K562 (cell line): ENCODE data around the gene C6orf89. TPM values are rescaled to one million over a fixed set of nuclear protein-coding genes. Genes with fewer than 3 reads are reported as not detected.

ENCODE experiments used
- ATAC-seq: fragments of 200-7000 bp; cut with Tn5 transposase; 3 replicates; pipeline ENCODE4 v1.9.1; 2020; ENCODE audit warnings: moderate library complexity
- BruUV-seq: library from RNA; stranded (reverse); fragments of 400-500 nt; replicated peaks from 2 replicates; lab custom pipeline; 2021; lab: Mats Ljungman, UMichigan
- CTCF ChIA-PET: fragments of 300-600 bp; formaldehyde crosslinking; extraction: SDS; loops from one replicate; lab custom pipeline; 2021; ENCODE audit warnings: low intra/inter-chr PET ratio; lab: Yijun Ruan, JAX
- POLR2A ChIA-PET: fragments of 300-600, 350-650 bp; sonication (Branson Sonifier 250); formaldehyde crosslinking; extraction: SDS; loops from one replicate; lab custom pipeline; 2021; ENCODE audit warnings: antibody characterized with exemption, inconsistent platforms; lab: Yijun Ruan, JAX
- DNase-seq, 4 experiments: peaks; one replicate each; pipeline versions ENCODE4 v3.0.0 to v3.0.0-alpha.2; 2011 to 2018; ENCODE audit warnings: low spot score in 3 of 4, mixed read lengths in 3 of 4; ENCODE audit errors: extremely low read depth in 1 of 4
- FAIRE-seq: peaks from 2 replicates; lab custom pipeline; 2011; peaks lifted over from hg19 to GRCh38; lab: Jason Lieb, UNC
- H2AFZ ChIP-seq: 2 replicates; pipeline ENCODE4 v1.6.0; 2011; ENCODE audit warnings: low read depth, low read length, control low read depth, inconsistent platforms
- H3K27ac ChIP-seq: fragments of 200-600 bp; 3 replicates; pipeline ENCODE4 v1.8.0; 2011; ENCODE audit warnings: low read depth, mild to moderate bottlenecking, control low read depth, inconsistent platforms, low read length, moderate library complexity, mixed read lengths; ENCODE audit errors: extremely low read depth
- H3K27me3 ChIP-seq, 2 experiments: fragments of 300-600 bp in 1 of 2; 2 replicates in 1 of 2; 3 replicates in 1 of 2; pipeline versions ENCODE4 v1.6.0 to v1.8.0; 2011; ENCODE audit warnings: inconsistent platforms in 2 of 2, low read length in 2 of 2, mild to moderate bottlenecking in 1 of 2, mixed read lengths in 1 of 2, moderate library complexity in 1 of 2; ENCODE audit not compliant: control insufficient read depth in 2 of 2, insufficient read depth in 2 of 2
- H3K36me3 ChIP-seq: fragments of 300-600 bp; 3 replicates; pipeline ENCODE4 v1.8.0; 2011; ENCODE audit warnings: mild to moderate bottlenecking, low read length, inconsistent platforms; ENCODE audit not compliant: control insufficient read depth, insufficient read depth
- H3K4me1 ChIP-seq, 2 experiments: fragments of 200-600 bp in 1 of 2; replicated peaks in 1 of 2; 2 replicates in 1 of 2; 3 replicates in 1 of 2; pipeline versions ENCODE4 v1.5.1 to v1.8.0; 2011; ENCODE audit warnings: inconsistent platforms in 2 of 2, low read length in 2 of 2, mild to moderate bottlenecking in 1 of 2, mixed read lengths in 1 of 2, moderate library complexity in 1 of 2; ENCODE audit not compliant: control insufficient read depth in 2 of 2, insufficient read depth in 2 of 2
- H3K4me2 ChIP-seq: 2 replicates; pipeline ENCODE4 v1.6.1; 2011; ENCODE audit warnings: low read length, control low read depth, inconsistent platforms, mixed read lengths; ENCODE audit not compliant: insufficient read depth
- H3K4me3 ChIP-seq: fragments of 200-600 bp; sonication (generic), shearing (Covaris generic); 2 replicates; pipeline ENCODE4 v1.5.1; 2016; ENCODE audit warnings: control low read depth, inconsistent platforms
- H3K79me2 ChIP-seq: fragments of 200-600 bp; 3 replicates; pipeline ENCODE4 v1.8.0; 2011; ENCODE audit warnings: low read length, inconsistent platforms; ENCODE audit not compliant: control insufficient read depth, insufficient read depth
- H3K9ac ChIP-seq, 2 experiments: 2 replicates each; pipeline versions ENCODE4 v1.6.0 to v1.6.1; 2011; ENCODE audit warnings: low read depth in 2 of 2, low read length in 2 of 2, control low read depth in 1 of 2, inconsistent platforms in 1 of 2, mild to moderate bottlenecking in 1 of 2, mixed read lengths in 1 of 2; ENCODE audit not compliant: insufficient read depth in 1 of 2
- H3K9me1 ChIP-seq: one replicate; pipeline ENCODE4 v1.6.0; 2011; ENCODE audit warnings: inconsistent platforms, mild to moderate bottlenecking, low read length, moderate library complexity; ENCODE audit not compliant: control insufficient read depth, insufficient read depth
- H3K9me3 ChIP-seq: replicated peaks from 2 replicates; pipeline ENCODE4 v1.5.1; 2011; ENCODE audit warnings: low read depth, low read length, inconsistent platforms; ENCODE audit not compliant: control insufficient read depth, insufficient read depth
- H4K20me1 ChIP-seq: replicated peaks from 2 replicates; pipeline ENCODE4 v1.6.1; 2011; ENCODE audit warnings: low read length, inconsistent platforms, mixed read lengths; ENCODE audit not compliant: control insufficient read depth, insufficient read depth
- CEBPZ ChIP-seq: fragments of 150-350 bp; IDR thresholded peaks from 2 replicates; pipeline ENCODE4 v1.6.1; 2014; ENCODE audit warnings: low read depth, mild to moderate bottlenecking, low read length, borderline replicate concordance
- EZH2 ChIP-seq: IDR thresholded peaks from 2 replicates; pipeline ENCODE4 v1.6.1; 2012; ENCODE audit warnings: low read depth, mild to moderate bottlenecking, inconsistent platforms, low read length, borderline replicate concordance
- KLF6 ChIP-seq: fragments of 250-450 bp; sonication (Bioruptor Pico); IDR thresholded peaks from 2 replicates; pipeline ENCODE4 v1.4.0; 2020; ENCODE audit warnings: mild to moderate bottlenecking, moderate library complexity, borderline replicate concordance
- NRF1 ChIP-seq, 2 experiments: fragments of 450-650 bp; IDR thresholded peaks in 1 of 2; conservative IDR thresholded peaks in 1 of 2; 2 replicates each; pipeline ENCODE4 v1.6.1; 2014; ENCODE audit warnings: mild to moderate bottlenecking in 2 of 2
- U2AF2 ChIP-seq: fragments of 200-400 bp; formaldehyde crosslinking; optimal IDR thresholded peaks from 2 replicates; pipeline ENCODE3; 2017; ENCODE audit warnings: low read depth, mild to moderate bottlenecking, low read length
- USF1 ChIP-seq: sonication (generic); formaldehyde crosslinking; IDR thresholded peaks from 2 replicates; pipeline ENCODE4 v1.9.0; 2022; ENCODE audit warnings: mild to moderate bottlenecking, missing genetic modification reagents
- ZKSCAN3 ChIP-seq: fragments of 250-450 bp; sonication (Bioruptor Pico); IDR thresholded peaks from 2 replicates; pipeline ENCODE4 v1.4.0; 2020
- ZNF449 ChIP-seq: fragments of 250-450 bp; sonication (Bioruptor Pico); IDR thresholded peaks from 2 replicates; pipeline ENCODE4 v1.8.0; 2022; ENCODE audit warnings: moderate library complexity, mild to moderate bottlenecking, inconsistent platforms
- WGBS: fragments of 100-300 bp; shearing (Covaris generic); methylation state at CpG from one replicate; pipeline ENCODE4 v1.1.6; 2016; ENCODE audit warnings: low coverage, mixed read lengths; ENCODE audit not compliant: insufficient coverage; ENCODE audit errors: missing lambda C conversion rate; 5-methylcytosine and 5-hydroxymethylcytosine counted together
- in situ Hi-C: fragments of 300-500 bp; cut with MboI; formaldehyde crosslinking; loops from 4 replicates; pipeline ENCODE4 v1.15.0; 2018; ENCODE audit warnings: inconsistent platforms, mixed read lengths
- intact Hi-C: fragments of 100-400 bp; cut with micrococcal nuclease; formaldehyde crosslinking; loops from 2 replicates; pipeline ENCODE4 v1.14.2; 2022
- polyA plus RNA-seq, 8 experiments: library from polyadenylated mRNA; depleted of rRNA in 4 of 8; stranded (reverse) in 5 of 8; unstranded in 3 of 8; fragments of >200 nt; fragmentation: Nextera tagmentation in 2 of 8; fragmentation: Illumina TruSeq in 1 of 8; extraction: Ambion mirVana in 2 of 8; extraction: Trizol in 1 of 8; gene quantifications; 2 replicates each; pipeline versions ENCODE4 v1.2.1 to v1.2.3, GENCODE V29; 2011 to 2014; ENCODE audit warnings: inconsistent platforms in 1 of 8, missing spikeins in 1 of 8
- total RNA-seq, 7 experiments: library from RNA; depleted of rRNA in 6 of 7; stranded (reverse); fragments of >200 nt in 6 of 7; fragmentation: Illumina TruSeq in 2 of 7; extraction: Trizol in 2 of 7; gene quantifications; 2 replicates each; pipeline versions ENCODE4 v1.2.1 to v1.2.3, GENCODE V29; 2011 to 2021; ENCODE audit warnings: low replicate concordance in 1 of 7
- TF ChIP-seq, protein P1 (sequence below), 2 experiments: fragments of 450-650 bp; IDR thresholded peaks; 2 replicates each; pipeline ENCODE4 v1.6.1; 2016

The C6orf89 gene
- total and polyA plus RNA-seq, 9 of the 15 experiments (the other 6 are each of a cell fraction or from before 2014, with no cell fraction given): 35.2 to 111 (median 58.5) TPM

GRCh38 chr6:36973647-36974046, 87.9 kb downstream of the C6orf89 start:
- no peak overlapping the region for H3K9ac ChIP-seq
- ChIA-PET POLR2A (no interaction called here), CTCF (no interaction called here)
- no peak overlapping the region for H3K4me2 ChIP-seq
- H2AFZ ChIP-seq: no peak overlapping the region
- no TSS peak for BruUV-seq
- intact Hi-C loops: no loop called here
- no peaks in the 10 kb centered on the region for H3K9me3 ChIP-seq
- peaks cover 4% of the 10 kb centered on the region for H3K9me1 ChIP-seq
- peaks cover 11% of the 10 kb centered on the region; the same call in 1 of the 2 replicates for H4K20me1 ChIP-seq
- in situ Hi-C loops: no loop called here
- WGBS: 88% methylated on average over 4 of the region's 4 CpGs
- peaks cover 100% of the 10 kb centered on the region for H3K36me3 ChIP-seq
- ATAC-seq: no peak
- DNase-seq: no peak
- peaks cover 2 to 7% of the 10 kb centered on the region in 2 experiments; a peak in 4 of 5 replicates for H3K4me1 ChIP-seq
- H3K27ac ChIP-seq: no peak overlapping the region
- no peaks in the 10 kb centered on the region for H3K79me2 ChIP-seq
- H3K27me3 ChIP-seq: no peaks in the 10 kb centered on the region
- FAIRE-seq: peak; percentile 48
- no peak overlapping the region for H3K4me3 ChIP-seq
- TF ChIP-seq ZNF449 (CRISPR knock-in tag): no peak
- TF ChIP-seq, protein P1, sequence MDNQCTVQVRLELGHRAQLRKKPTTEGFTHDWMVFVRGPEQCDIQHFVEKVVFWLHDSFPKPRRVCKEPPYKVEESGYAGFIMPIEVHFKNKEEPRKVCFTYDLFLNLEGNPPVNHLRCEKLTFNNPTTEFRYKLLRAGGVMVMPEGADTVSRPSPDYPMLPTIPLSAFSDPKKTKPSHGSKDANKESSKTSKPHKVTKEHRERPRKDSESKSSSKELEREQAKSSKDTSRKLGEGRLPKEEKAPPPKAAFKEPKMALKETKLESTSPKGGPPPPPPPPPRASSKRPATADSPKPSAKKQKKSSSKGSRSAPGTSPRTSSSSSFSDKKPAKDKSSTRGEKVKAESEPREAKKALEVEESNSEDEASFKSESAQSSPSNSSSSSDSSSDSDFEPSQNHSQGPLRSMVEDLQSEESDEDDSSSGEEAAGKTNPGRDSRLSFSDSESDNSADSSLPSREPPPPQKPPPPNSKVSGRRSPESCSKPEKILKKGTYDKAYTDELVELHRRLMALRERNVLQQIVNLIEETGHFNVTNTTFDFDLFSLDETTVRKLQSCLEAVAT (IDR thresholded peaks at IDR 0.05): no peak
- no peak for TF ChIP-seq USF1
- no peak for TF ChIP-seq EZH2
- no peak for TF ChIP-seq ZKSCAN3
- TF ChIP-seq NRF1 (conservative IDR thresholded peaks at IDR 0.05 in 1 of 2, IDR thresholded peaks at IDR 0.05 in 1 of 2): no peak
- no peak for TF ChIP-seq KLF6 (CRISPR knock-in tag)
- TF ChIP-seq U2AF2: no peak
- no peak for TF ChIP-seq CEBPZ
